ENCODE results near the gene KCNAB1. TPM values are rescaled to one million over a fixed set of nuclear protein-coding genes. Genes with fewer than 3 reads are reported as not detected.

Gene KCNAB1
- polyA plus RNA-seq, 1 donor (not counting 4 experiments of a cell fraction or from before 2014, with no cell fraction given) = 0.03 TPM

- Histone ChIP-seq H3K79me2 (ENCODE audit: control insufficient read depth, insufficient read depth, low read length) (no peaks in the 10 kb centered on the region), H3K4me2 (ENCODE audit: control insufficient read depth, extremely low read depth, insufficient read depth, low read depth, low read length) (no peak overlapping the region), H3K4me1 (ENCODE audit: control insufficient read depth, extremely low read depth, insufficient read depth, low read length) (no peaks in the 10 kb centered on the region), H3K9me1 (ENCODE audit: control insufficient read depth, extremely low read depth, insufficient read depth, low read length) (no peaks in the 10 kb centered on the region), H4K20me1 (ENCODE audit: control insufficient read depth, extremely low read depth, insufficient read depth, low read length) (no peaks in the 10 kb centered on the region), H3K27me3 (ENCODE audit: control insufficient read depth, extremely low read depth, insufficient read depth, low read length) (no peaks in the 10 kb centered on the region), H3K27ac (ENCODE audit: control insufficient read depth, insufficient read depth, low read length) (no peak overlapping the region), H3K4me3 (ENCODE audit: control insufficient read depth in 2 of 3, extremely low read depth in 1 of 3, insufficient read depth in 2 of 3, low read depth in 1 of 3, low read length in 3 of 3) (no peak overlapping the region), H3K9me3 (ENCODE audit: control insufficient read depth, low read depth, low read length) (no peaks in the 10 kb centered on the region), H3K36me3 (ENCODE audit: control insufficient read depth in 2 of 2, extremely low read depth in 1 of 2, insufficient read depth in 2 of 2, low read length in 2 of 2) (no peaks in the 10 kb centered on the region), H2AFZ (ENCODE audit: control insufficient read depth, low read length) (no peak overlapping the region), H3K9ac (ENCODE audit: control insufficient read depth, extremely low read depth, insufficient read depth, low read length) (no peak overlapping the region)
- DNase-seq (ENCODE audit: low read depth, low spot score) (no peak), FAIRE-seq (no peak)
- TF ChIP-seq, protein P1, sequence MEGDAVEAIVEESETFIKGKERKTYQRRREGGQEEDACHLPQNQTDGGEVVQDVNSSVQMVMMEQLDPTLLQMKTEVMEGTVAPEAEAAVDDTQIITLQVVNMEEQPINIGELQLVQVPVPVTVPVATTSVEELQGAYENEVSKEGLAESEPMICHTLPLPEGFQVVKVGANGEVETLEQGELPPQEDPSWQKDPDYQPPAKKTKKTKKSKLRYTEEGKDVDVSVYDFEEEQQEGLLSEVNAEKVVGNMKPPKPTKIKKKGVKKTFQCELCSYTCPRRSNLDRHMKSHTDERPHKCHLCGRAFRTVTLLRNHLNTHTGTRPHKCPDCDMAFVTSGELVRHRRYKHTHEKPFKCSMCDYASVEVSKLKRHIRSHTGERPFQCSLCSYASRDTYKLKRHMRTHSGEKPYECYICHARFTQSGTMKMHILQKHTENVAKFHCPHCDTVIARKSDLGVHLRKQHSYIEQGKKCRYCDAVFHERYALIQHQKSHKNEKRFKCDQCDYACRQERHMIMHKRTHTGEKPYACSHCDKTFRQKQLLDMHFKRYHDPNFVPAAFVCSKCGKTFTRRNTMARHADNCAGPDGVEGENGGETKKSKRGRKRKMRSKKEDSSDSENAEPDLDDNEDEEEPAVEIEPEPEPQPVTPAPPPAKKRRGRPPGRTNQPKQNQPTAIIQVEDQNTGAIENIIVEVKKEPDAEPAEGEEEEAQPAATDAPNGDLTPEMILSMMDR (optimal IDR thresholded peaks at IDR 0.05 in 1 of 3, IDR thresholded peaks at IDR 0.05 in 1 of 3, conservative IDR thresholded peaks at IDR 0.05 in 1 of 3; ENCODE audit: extremely low read depth in 1 of 3, insufficient read depth in 2 of 3, low read length in 3 of 3) = no peak
- no peak for TF ChIP-seq EZH2 (IDR thresholded peaks at IDR 0.05; ENCODE audit: low read length)
- dilution Hi-C loops (cut with MboI; ENCODE audit: extremely low pct_ligation_motif_present, low sequenced_read_pairs) = loop anchor here (25.0 kb wide), 1 partner anchor 354 kb away; no protein-coding TSS in a partner anchor
These were observed 38.4 kb downstream of the KCNAB1 start for GRCh38 chr3:156158656-156159295.

GRCh38 chr3:156160647-156161046, 40.3 kb downstream of the KCNAB1 start:
- no peak for TF ChIP-seq EZH2 (IDR thresholded peaks at IDR 0.05; ENCODE audit: low read length)
- TF ChIP-seq, protein P1 (optimal IDR thresholded peaks at IDR 0.05 in 1 of 3, IDR thresholded peaks at IDR 0.05 in 1 of 3, conservative IDR thresholded peaks at IDR 0.05 in 1 of 3; ENCODE audit: extremely low read depth in 1 of 3, insufficient read depth in 2 of 3, low read length in 3 of 3) = no peak
- Histone ChIP-seq H4K20me1 (ENCODE audit: control insufficient read depth, extremely low read depth, insufficient read depth, low read length) (no peaks in the 10 kb centered on the region), H3K27ac (ENCODE audit: control insufficient read depth, insufficient read depth, low read length) (no peak overlapping the region), H3K4me3 (ENCODE audit: control insufficient read depth in 2 of 3, extremely low read depth in 1 of 3, insufficient read depth in 2 of 3, low read depth in 1 of 3, low read length in 3 of 3) (no peak overlapping the region), H3K9me1 (ENCODE audit: control insufficient read depth, extremely low read depth, insufficient read depth, low read length) (no peaks in the 10 kb centered on the region), H3K9ac (ENCODE audit: control insufficient read depth, extremely low read depth, insufficient read depth, low read length) (no peak overlapping the region), H2AFZ (ENCODE audit: control insufficient read depth, low read length) (peak overlapping the region; percentile 24), H3K36me3 (ENCODE audit: control insufficient read depth in 2 of 2, extremely low read depth in 1 of 2, insufficient read depth in 2 of 2, low read length in 2 of 2) (no peaks in the 10 kb centered on the region), H3K4me1 (ENCODE audit: control insufficient read depth, extremely low read depth, insufficient read depth, low read length) (no peaks in the 10 kb centered on the region), H3K4me2 (ENCODE audit: control insufficient read depth, extremely low read depth, insufficient read depth, low read depth, low read length) (peak overlapping the region; percentile 44), H3K9me3 (ENCODE audit: control insufficient read depth, low read depth, low read length) (no peaks in the 10 kb centered on the region), H3K27me3 (ENCODE audit: control insufficient read depth, extremely low read depth, insufficient read depth, low read length) (no peaks in the 10 kb centered on the region), H3K79me2 (ENCODE audit: control insufficient read depth, insufficient read depth, low read length) (no peaks in the 10 kb centered on the region)
- FAIRE-seq (no peak), DNase-seq (ENCODE audit: low read depth, low spot score) (no peak)
- dilution Hi-C loops (cut with MboI; ENCODE audit: extremely low pct_ligation_motif_present, low sequenced_read_pairs) = loop anchor here (25.0 kb wide), 1 partner anchor 352 kb away; no protein-coding TSS in a partner anchor

All from keratinocyte (primary cell).